Stimulated activated CD8-positive, alpha-beta memory T cell treated with anti-CD3 and anti-CD28 coated beads, Interleukin-4, amount 100 ng/mL, for 48 hours (primary cell): ENCODE results near the gene UBQLN1.
"Not testable (repeated sequence)": the region's sequence is repeated elsewhere in the genome, so short reads cannot be mapped to it uniquely, and the experiment has no call there.

Experiments
- DNase-seq: peaks from one replicate; pipeline ENCODE4 v3.0.0-alpha.2; 2020

Gene UBQLN1

DNA sequence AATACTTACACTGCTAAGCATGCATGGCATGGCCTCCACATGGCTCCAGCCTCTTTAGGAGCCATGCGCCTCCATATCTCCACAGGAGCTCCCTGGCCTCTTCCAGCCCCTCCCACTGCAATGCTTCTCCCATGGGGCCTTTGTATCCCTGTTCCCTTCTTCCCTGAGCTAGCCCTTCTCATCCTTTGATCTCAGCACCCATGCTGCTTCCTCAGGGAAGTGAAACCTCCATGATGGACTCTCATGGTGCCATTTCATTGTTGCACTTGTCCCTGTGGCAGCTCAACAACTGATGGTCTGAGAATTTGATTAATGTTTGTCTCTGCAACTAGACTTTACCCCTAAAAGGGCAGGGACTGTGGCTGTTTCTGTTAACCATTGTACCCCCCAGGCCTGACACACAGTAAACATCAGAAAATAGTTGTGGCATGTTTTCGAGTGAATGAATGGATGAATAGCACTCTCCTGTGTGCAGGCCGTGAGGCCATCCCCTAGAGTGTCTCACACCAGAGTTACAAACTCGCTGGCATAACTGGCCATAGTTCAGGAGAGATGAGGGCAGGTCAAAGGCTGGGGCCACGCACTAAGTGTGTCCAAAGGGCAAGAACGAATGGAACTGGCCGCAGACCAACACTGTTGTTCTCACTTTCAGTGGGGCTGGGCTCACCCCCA lies 78.2 kb downstream of the UBQLN1 start:
- no peak for DNase-seq

GRCh38 chr9:83628540-83628939 lies 79.2 kb downstream of the UBQLN1 start:
- DNase-seq = no peak

DNA sequence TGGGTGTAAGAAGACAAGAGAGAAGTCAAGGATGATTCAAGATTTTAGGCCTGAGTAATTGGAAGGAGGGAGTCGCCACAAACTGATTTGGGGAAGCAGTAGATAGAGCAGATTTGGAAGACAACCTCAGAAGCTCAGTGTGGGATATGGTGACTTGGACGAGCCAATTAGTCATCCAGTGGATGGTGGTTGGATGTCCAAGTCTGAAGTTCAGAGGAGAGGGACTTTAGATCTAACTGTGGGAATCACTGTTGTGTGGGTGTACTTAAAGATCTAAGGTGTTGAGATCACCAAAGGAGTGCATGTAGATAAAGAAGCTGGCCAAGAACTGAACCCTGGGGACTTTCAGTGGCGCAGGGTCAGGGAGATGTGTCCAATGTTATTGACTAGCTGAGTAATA lies 82.6 kb downstream of the UBQLN1 start:
- no peak for DNase-seq

DNA sequence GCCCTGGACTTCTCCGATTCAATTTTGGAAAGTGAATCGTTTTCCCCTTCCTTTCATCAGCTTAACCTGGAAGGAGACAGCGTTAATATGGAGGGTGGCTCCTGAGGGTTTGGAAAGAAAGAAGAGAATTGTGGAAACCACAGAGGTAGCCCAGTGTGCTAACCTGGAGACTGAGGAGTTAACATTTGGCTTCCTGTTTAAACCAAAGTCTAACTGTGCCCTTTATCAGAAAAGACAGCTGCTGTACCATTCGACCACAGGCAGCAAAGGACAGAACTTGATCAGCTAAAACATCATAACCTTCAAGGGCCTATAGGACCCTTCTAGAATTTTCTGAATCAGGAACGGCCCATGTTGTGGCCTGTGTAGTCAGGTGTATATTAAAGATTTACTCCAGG lies 84.1 kb downstream of the UBQLN1 start:
- DNase-seq = no peak

DNA sequence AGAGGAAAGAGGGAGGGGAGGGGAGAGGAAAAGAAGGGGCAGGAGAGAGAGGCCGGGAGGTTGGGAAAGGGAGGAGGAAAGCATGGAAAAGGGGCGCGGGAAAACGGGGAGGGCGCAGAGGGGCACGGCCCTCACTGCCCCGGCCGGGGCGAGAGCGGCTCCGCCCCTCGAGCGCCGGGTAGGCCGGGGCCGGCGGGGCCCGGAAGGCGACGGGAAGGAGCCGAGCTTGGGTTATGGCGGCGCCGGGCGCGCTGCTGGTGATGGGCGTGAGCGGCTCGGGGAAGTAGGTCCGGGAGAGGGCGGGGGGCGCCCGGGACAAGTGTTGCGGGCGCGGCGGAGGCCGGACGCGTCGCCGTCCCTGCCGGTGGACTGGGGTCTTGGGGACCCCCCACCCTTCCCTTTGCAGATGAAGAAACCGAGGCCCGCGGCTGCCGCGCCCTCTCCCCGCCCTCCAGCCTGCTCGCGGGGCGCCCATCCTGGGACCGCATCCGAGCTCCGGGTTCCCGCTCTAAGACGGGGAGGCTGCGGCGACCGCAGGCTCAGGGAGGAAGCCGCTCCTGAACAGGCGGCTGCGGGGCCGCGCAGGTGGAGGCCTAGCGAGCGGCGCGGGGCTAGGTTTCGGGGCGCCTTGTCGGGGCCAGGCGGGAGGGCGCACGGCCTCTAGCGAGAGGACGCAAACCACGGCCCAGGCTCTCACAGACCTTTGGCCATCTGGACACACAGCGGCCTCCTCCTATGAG lies 84.6 kb downstream of the UBQLN1 start, which contains the start of gene IDNK:
IDNK (plus strand) TSS at position 205 of the 740 bp plus-strand sequence; CDS start at position 234, 29 bp downstream.
- peak; percentile 68 for DNase-seq

DNA sequence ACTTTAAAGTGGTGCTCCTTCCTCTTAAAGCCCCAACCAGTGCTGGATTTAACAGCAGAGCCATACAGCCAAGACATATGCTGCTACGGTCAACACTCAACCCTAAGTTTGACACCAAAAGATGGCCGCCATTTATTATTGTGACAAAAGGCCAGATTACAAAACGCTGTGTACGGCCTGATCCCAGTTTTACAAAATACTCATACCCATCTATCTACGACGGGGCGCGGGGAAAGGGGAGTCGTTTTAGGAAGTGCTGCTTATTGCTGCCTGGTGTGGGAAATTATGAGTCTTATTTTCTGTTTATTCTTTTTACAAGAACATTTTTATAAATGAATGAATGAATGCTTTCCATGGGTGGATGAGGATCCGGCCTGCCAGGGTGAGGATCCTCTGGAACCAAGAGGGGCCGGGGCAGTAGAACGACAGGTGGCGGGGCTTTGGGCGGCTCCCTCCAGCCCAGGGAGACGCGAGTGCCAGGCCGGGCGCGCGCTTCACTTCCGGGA lies 85.3 kb downstream of the UBQLN1 start:
- peak; percentile 75 for DNase-seq

DNA sequence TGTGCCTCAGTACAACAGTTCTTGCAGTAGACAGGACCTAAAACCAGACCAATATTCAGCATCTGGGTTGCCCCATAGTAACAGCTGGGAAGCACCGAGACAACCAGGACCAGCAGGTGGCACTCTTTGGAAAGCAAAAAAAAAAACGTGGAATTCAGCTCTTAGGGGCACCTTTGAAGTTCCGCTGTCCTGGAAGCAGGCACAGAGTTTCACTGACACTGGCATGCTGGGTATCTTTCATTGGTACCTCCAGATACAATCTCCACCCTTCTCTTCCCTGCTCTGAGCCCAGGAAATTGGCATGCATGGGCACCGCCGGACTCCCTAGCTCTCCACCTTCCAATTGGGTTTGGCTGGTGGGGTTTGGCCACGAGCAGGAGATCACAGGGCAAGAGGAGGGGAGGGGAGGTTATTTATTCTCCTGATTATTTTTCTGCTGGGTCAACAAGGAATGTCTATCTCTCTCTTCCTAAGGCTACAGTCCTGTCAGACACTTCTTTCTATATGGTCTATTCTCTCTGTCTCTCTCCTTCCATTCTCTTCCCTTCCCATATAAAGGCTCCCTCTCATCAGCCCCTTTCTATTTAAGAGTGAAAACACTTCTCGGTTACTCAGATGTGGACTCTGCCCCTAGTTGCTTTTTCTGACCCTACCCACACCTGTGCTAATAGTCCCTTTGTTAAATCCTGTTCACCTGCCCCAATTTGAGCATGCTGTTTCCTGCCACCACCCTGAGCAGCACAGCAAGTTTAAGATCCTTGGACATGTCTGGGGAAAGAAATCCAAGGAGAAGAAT lies 86.7 kb downstream of the UBQLN1 start:
- DNase-seq = peak; percentile 52

DNA sequence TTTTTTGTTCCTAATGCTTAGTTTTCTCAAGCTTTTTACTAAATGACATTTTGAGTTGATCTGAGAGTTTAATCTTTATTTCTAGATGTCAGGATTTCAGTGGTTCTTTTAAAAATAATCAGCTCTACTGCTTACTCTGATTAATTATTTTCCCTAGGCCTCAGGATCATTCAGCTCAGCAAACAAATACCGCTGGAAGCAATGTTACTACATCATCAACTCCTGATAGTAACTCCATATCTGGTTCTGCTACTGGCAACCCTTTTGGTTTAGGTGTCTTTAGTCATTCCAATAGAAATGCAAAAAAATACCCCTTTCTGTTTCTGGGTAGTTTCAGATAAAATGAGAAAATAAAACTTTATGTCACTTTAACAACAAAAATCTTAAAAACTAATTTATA lies 90.5 kb downstream of the UBQLN1 start:
- no peak for DNase-seq

DNA sequence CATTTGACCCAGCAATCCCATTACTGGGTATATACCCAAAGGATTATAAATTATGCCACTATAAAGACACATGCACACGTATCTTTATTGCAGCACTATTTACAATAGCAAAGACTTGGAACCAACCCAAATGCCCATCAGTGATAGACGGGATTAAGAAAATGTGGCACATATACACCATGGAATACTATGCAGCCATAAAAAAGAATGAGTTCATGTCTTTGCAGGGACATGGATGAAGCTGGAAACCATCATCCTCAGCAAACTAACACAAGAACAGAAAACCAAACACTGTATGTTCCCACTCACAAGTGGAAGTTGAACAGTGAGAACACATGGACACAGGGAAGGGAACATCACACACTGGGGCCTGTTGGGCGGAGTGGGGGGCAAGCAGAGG lies 94.5 kb downstream of the UBQLN1 start:
- DNase-seq = not testable (repeated sequence)
